Inflammatory macrophage treated with lipopolysaccharide for 1 hour (primary cell): Measurements from ENCODE around the gene C20orf202.
"Not testable (repeated sequence)": the region's sequence is repeated elsewhere in the genome, so short reads cannot be mapped to it uniquely, and the experiment has no call there.

Experiments used
- DNase-seq, 2 donors: peaks; one replicate each; pipeline ENCODE4 v3.0.0-alpha.2; 2020 to 2022

The C20orf202 gene

GRCh38 chr20:1250282-1250681 lies 47.0 kb downstream of the C20orf202 start:
- not testable (repeated sequence) for DNase-seq

- no peak for DNase-seq
Measured at GRCh38 chr20:1252416-1252815, 49.2 kb downstream of the C20orf202 start.

- no peak for DNase-seq
Measured at GRCh38 chr20:1254254-1254653, 51.0 kb downstream of the C20orf202 start.

- no peak for DNase-seq
Measured at GRCh38 chr20:1255675-1256074, 52.4 kb downstream of the C20orf202 start.
